H9 (cell line): ENCODE data around the gene PRDM8. TPM values are rescaled to one million over a fixed set of nuclear protein-coding genes. Genes with fewer than 3 reads are reported as not detected.

Source experiments
- DNase-seq: peaks from one replicate; pipeline ENCODE4 v3.0.0-alpha.2; 2017
- H2AFZ ChIP-seq: one replicate; pipeline ENCODE4 v1.6.1; 2013; ENCODE audit warnings: mild to moderate bottlenecking, low read length, control low read depth, moderate library complexity
- H2AK5ac ChIP-seq: 2 replicates; pipeline ENCODE4 v1.6.1; 2013; ENCODE audit warnings: low read length, control low read depth, mixed read lengths; ENCODE audit not compliant: insufficient read length
- H2BK120ac ChIP-seq: one replicate; pipeline ENCODE4 v1.6.1; 2013; ENCODE audit warnings: low read depth, mild to moderate bottlenecking, low read length, control low read depth, inconsistent platforms; ENCODE audit not compliant: poor library complexity, severe bottlenecking
- H2BK12ac ChIP-seq: 2 replicates; pipeline ENCODE4 v1.6.1; 2013; ENCODE audit warnings: low read length, control low read depth, mixed read lengths, low read depth; ENCODE audit not compliant: insufficient read length
- H2BK15ac ChIP-seq: 2 replicates; pipeline ENCODE4 v1.6.1; 2013; ENCODE audit warnings: low read depth, low read length, control low read depth
- H2BK20ac ChIP-seq: one replicate; pipeline ENCODE4 v1.6.1; 2013; ENCODE audit warnings: low read depth, mild to moderate bottlenecking, low read length, control low read depth, inconsistent platforms; ENCODE audit not compliant: poor library complexity, severe bottlenecking
- H2BK5ac ChIP-seq: 2 replicates; pipeline ENCODE4 v1.6.1; 2013; ENCODE audit warnings: low read length, control low read depth, mixed read lengths; ENCODE audit not compliant: insufficient read length
- H3K14ac ChIP-seq: 2 replicates; pipeline ENCODE4 v1.6.1; 2013; ENCODE audit warnings: low read length, control low read depth; ENCODE audit not compliant: insufficient read depth
- H3K18ac ChIP-seq: 2 replicates; pipeline ENCODE4 v1.6.1; 2013; ENCODE audit warnings: low read depth, mild to moderate bottlenecking, mixed read lengths, low read length, control low read depth; ENCODE audit not compliant: insufficient read length
- H3K23ac ChIP-seq: 2 replicates; pipeline ENCODE4 v1.6.1; 2013; ENCODE audit warnings: low read length, control low read depth, mixed read lengths, low read depth; ENCODE audit not compliant: insufficient read length
- H3K23me2 ChIP-seq: 2 replicates; pipeline ENCODE4 v1.6.1; 2013; ENCODE audit warnings: low read depth, mild to moderate bottlenecking, mixed read lengths, low read length, control low read depth; ENCODE audit not compliant: insufficient read length, poor library complexity, severe bottlenecking
- H3K27ac ChIP-seq: 2 replicates; pipeline ENCODE4 v1.5.1; 2013; ENCODE audit warnings: low read length, control low read depth, mixed read lengths, low read depth; ENCODE audit not compliant: insufficient read length
- H3K27me3 ChIP-seq: 2 replicates; pipeline ENCODE4 v1.6.1; 2013; ENCODE audit warnings: low read length, control low read depth, inconsistent platforms; ENCODE audit not compliant: insufficient read depth
- H3K4ac ChIP-seq: 2 replicates; pipeline ENCODE4 v1.6.1; 2013; ENCODE audit warnings: low read depth, mild to moderate bottlenecking, control low read depth, inconsistent platforms, low read length, moderate library complexity
- H3K4me1 ChIP-seq: 2 replicates; pipeline ENCODE4 v1.6.1; 2013; ENCODE audit warnings: low read length, control low read depth, inconsistent platforms; ENCODE audit not compliant: insufficient read depth
- H3K4me2 ChIP-seq: 2 replicates; pipeline ENCODE4 v1.6.1; 2013; ENCODE audit warnings: low read length, control low read depth, mixed read lengths; ENCODE audit not compliant: insufficient read length, insufficient read depth
- H3K56ac ChIP-seq: 2 replicates; pipeline ENCODE4 v1.6.1; 2013; ENCODE audit warnings: low read depth, mild to moderate bottlenecking, mixed read lengths, low read length, control low read depth; ENCODE audit not compliant: insufficient read length
- H3K79me1 ChIP-seq: 2 replicates; pipeline ENCODE4 v1.6.1; 2013; ENCODE audit warnings: low read depth, mild to moderate bottlenecking, moderate library complexity, low read length, control low read depth, inconsistent platforms; ENCODE audit not compliant: insufficient read depth, poor library complexity, severe bottlenecking
- H3K79me2 ChIP-seq: 2 replicates; pipeline ENCODE4 v1.6.1; 2013; ENCODE audit warnings: low read length, control low read depth, inconsistent platforms; ENCODE audit not compliant: insufficient read depth
- H3K9ac ChIP-seq: 2 replicates; pipeline ENCODE4 v1.6.1; 2013; ENCODE audit warnings: low read length, control low read depth, mixed read lengths; ENCODE audit not compliant: insufficient read length; ENCODE audit errors: extremely low read depth
- H3K9me3 ChIP-seq: one replicate; pipeline ENCODE4 v1.6.1; 2013; ENCODE audit warnings: low read depth, low read length, inconsistent platforms; ENCODE audit not compliant: control insufficient read depth
- H3T11ph ChIP-seq: one replicate; pipeline ENCODE4 v1.6.1; 2013; ENCODE audit warnings: mild to moderate bottlenecking, low read length, control low read depth, inconsistent platforms
- H4K20me1 ChIP-seq: one replicate; pipeline ENCODE4 v1.6.1; 2013; ENCODE audit not compliant: control insufficient read depth, insufficient read length, insufficient read depth
- H4K5ac ChIP-seq: 2 replicates; pipeline ENCODE4 v1.6.1; 2013; ENCODE audit warnings: low read depth, mild to moderate bottlenecking, mixed read lengths, low read length, control low read depth; ENCODE audit not compliant: insufficient read length
- H4K8ac ChIP-seq: replicated peaks from 2 replicates; pipeline ENCODE4 v1.6.1; 2013; ENCODE audit warnings: low read length, control low read depth, mixed read lengths, low read depth; ENCODE audit not compliant: insufficient read length
- H4K91ac ChIP-seq: 2 replicates; pipeline ENCODE4 v1.6.1; 2013; ENCODE audit warnings: low read depth, mild to moderate bottlenecking, moderate library complexity, mixed read lengths, low read length, control low read depth; ENCODE audit not compliant: insufficient read length
- H3K27ac Mint-ChIP-seq, 3 experiments: 2 replicates in 2 of 3; 3 replicates in 1 of 3; pipeline ENCODE4 v1.8.0; 2020 to 2021; ENCODE audit warnings: mixed read lengths in 3 of 3, mild to moderate bottlenecking in 1 of 3, moderate library complexity in 1 of 3
- H3K27me3 Mint-ChIP-seq: 2 replicates; pipeline ENCODE4 v1.8.0; 2021; ENCODE audit warnings: low read depth, mild to moderate bottlenecking, moderate library complexity, mixed read lengths
- H3K36me3 Mint-ChIP-seq, 3 experiments: 2 replicates in 2 of 3; 3 replicates in 1 of 3; pipeline ENCODE4 v1.8.0; 2020 to 2021; ENCODE audit warnings: low read depth in 3 of 3, mixed read lengths in 3 of 3; ENCODE audit not compliant: insufficient read depth in 1 of 3
- H3K4me1 Mint-ChIP-seq, 2 experiments: 2 replicates each; pipeline ENCODE4 v1.8.0; 2020; ENCODE audit warnings: mixed read lengths in 2 of 2
- H3K4me3 Mint-ChIP-seq, 2 experiments: 2 replicates in 1 of 2; 3 replicates in 1 of 2; pipeline ENCODE4 v1.8.0; 2020 to 2021; ENCODE audit warnings: mild to moderate bottlenecking in 2 of 2, mixed read lengths in 2 of 2, moderate library complexity in 1 of 2
- H3K9me3 Mint-ChIP-seq, 2 experiments: 2 replicates in 1 of 2; 3 replicates in 1 of 2; pipeline ENCODE4 v1.8.0; 2020; ENCODE audit warnings: mild to moderate bottlenecking in 2 of 2, mixed read lengths in 2 of 2, moderate library complexity in 1 of 2
- CTCF ChIP-seq: fragments of 200-600 bp; sonication (generic); conservative IDR thresholded peaks from 3 replicates; pipeline ENCODE4 v1.8.0; 2021; ENCODE audit warnings: antibody characterized with exemption, mild to moderate bottlenecking
- WGBS: extraction: QIAGEN DNeasy Blood & Tissue Kit; methylation state at CpG from one replicate; pipeline ENCODE4 v1.1.7; 2013; ENCODE audit warnings: missing lambda C conversion rate, low lambda C conversion rate, mixed read lengths; ENCODE audit not compliant: insufficient read length; ENCODE audit errors: extremely low coverage; 5-methylcytosine and 5-hydroxymethylcytosine counted together
- total RNA-seq: library from RNA; stranded (reverse); gene quantifications from 2 replicates; pipeline ENCODE4 v1.2.1, GENCODE V29; 2021

Gene PRDM8
- total RNA-seq, 1 experiment from 2014 or later, result not detected

DNA sequence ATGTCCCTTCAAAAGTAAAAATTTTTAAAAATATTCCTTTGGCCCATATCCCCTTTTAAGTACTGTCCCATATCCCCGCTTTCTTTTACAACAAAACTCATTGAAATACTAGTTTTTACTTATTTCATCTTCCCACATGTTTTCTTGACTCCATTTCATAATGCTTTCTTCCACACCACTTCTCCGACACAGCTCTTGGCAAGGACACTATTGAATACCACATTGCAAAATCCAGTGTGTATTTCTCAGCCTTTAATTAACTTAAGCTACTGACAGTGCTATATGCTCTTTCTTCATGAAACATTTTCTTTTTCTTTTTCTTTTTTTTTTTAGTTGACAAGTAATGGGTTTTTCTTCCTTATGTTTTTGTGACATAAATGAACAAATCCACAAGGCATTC, 28.8 kb downstream of the PRDM8 start:
- Histone ChIP-seq H2BK20ac (no peak overlapping the region), H4K8ac (no peak overlapping the region), H3K4me1 (no peaks in the 10 kb centered on the region), H3K18ac (no peak overlapping the region), H2BK5ac (no peak overlapping the region), H3K79me1 (no peaks in the 10 kb centered on the region), H2BK120ac (no peak overlapping the region), H2AK5ac (no peak overlapping the region), H3T11ph (no peak overlapping the region), H3K9me3 (no peaks in the 10 kb centered on the region), H2AFZ (no peak overlapping the region), H3K9ac (no peak overlapping the region), H3K4ac (no peak overlapping the region), H4K91ac (no peak overlapping the region), H3K4me2 (no peak overlapping the region), H3K27ac (no peak overlapping the region), H3K79me2 (no peaks in the 10 kb centered on the region), H2BK12ac (no peak overlapping the region), H3K27me3 (no peaks in the 10 kb centered on the region), H4K5ac (no peak overlapping the region), H2BK15ac (no peak overlapping the region), H3K14ac (no peak overlapping the region), H3K23ac (no peak overlapping the region), H3K23me2 (no peaks in the 10 kb centered on the region), H3K56ac (no peak overlapping the region), H4K20me1 (no peaks in the 10 kb centered on the region)
- Mint-ChIP-seq H3K9me3 (no peaks in the 10 kb centered on the region), H3K36me3 (no peaks in the 10 kb centered on the region), H3K4me3 (no peak overlapping the region), H3K4me1 (no peaks in the 10 kb centered on the region), H3K27ac (no peak overlapping the region), H3K27me3 (peaks cover 26% of the 10 kb centered on the region)
- DNase-seq, result no peak
- WGBS, result no CpG with 5 or more reads among the region's 2 CpGs
- no peak for TF ChIP-seq CTCF
